Measurements from ENCODE around the gene LRRC47.
"Not testable (repeated sequence)": the region's sequence is repeated elsewhere in the genome, so short reads cannot be mapped to it uniquely, and the experiment has no call there.

The LRRC47 gene

DNA sequence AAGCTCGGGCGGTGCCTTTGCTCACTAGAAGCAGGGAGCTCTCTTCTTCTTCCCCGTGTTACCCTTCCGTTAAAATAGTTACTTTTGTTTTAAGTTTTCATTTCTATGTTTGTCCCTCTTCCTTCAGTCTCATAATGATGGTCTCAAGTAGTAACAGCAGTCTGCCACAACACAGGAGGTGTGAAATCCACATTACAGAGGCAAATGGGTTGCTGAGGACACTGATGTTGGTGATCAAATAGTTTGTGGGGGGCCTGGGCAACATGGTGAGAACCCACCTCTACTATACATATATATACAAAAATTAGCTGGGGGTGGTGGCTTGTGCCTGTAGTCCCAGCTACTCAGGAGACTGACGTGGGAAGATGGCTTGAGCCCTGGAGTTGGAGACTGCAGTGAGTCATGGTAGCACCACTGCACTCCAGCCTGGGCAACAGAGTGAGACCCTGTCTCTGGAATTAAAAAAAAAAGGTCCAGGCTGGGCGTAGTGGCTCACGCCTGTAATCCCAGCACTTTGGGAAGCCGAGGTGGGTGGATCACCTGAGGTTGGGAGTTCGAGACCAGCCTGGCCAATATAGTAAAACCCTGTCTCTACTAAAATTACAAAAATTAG, 14.0 kb upstream of the LRRC47 start:
- H3K27me3 ChIP-seq (ENCODE audit: control insufficient read depth, insufficient read depth, low read length); H3K4me3 ChIP-seq (ENCODE audit: low read length); H3K27ac ChIP-seq (ENCODE audit: low read depth, low read length); H3K9ac ChIP-seq (ENCODE audit: low read length); H3K36me3 ChIP-seq (ENCODE audit: control insufficient read depth, insufficient read depth, low read length); H3K4me1 ChIP-seq (ENCODE audit: control insufficient read depth, insufficient read depth, low read length): not testable (repeated sequence)

DNA sequence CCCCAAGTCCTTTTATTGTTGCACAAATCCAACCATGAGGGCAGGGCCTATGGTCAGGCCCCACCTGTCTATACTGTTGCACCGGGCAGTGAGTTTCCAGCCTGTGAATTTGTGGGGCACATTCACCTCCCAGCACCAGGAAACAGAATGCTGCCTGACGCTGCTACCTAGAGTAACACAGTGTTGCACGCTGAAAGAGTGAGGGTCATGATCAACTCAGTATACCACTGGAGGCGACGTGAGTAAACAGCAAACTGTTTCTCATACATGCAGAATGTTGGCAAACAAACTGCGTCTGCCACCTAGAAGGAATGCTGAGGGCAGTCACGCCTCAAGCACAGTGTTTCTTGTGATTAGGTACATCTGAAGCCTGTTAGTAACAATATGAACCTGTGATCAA, 13.4 kb upstream of the LRRC47 start:
- Histone ChIP-seq H3K4me1 (ENCODE audit: control insufficient read depth, insufficient read depth, low read length) (no peaks in the 10 kb centered on the region), H3K9ac (ENCODE audit: low read length) (no peak overlapping the region), H3K27me3 (ENCODE audit: control insufficient read depth, insufficient read depth, low read length) (no peaks in the 10 kb centered on the region), H3K4me3 (ENCODE audit: low read length) (no peak overlapping the region), H3K36me3 (ENCODE audit: control insufficient read depth, insufficient read depth, low read length) (no peaks in the 10 kb centered on the region), H3K27ac (ENCODE audit: low read depth, low read length) (no peak overlapping the region)

DNA sequence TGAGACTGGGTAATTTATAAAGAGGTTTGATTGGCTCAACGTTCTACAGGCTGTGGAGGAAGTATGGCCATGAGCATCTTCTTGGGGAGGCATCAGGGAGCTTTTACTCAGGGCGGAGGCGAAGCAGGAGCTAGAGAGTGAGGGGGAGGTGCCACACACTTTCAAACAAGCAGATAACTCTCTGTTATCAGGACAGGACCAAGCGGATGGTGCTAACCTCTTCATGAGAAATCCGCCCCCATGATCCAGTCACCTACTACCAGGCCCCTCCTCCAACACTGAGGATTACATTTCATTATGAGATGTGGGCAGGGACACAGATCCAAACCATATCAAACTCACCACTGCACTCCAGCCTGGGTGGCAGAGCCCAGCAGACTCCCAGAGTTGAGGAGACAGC, 11.5 kb upstream of the LRRC47 start:
- H3K36me3 ChIP-seq (ENCODE audit: control insufficient read depth, insufficient read depth, low read length), result no peaks in the 10 kb centered on the region
- no peaks in the 10 kb centered on the region for H3K4me1 ChIP-seq (ENCODE audit: control insufficient read depth, insufficient read depth, low read length)
- H3K9ac ChIP-seq (ENCODE audit: low read length), result no peak overlapping the region
- no peak overlapping the region for H3K27ac ChIP-seq (ENCODE audit: low read depth, low read length)
- H3K4me3 ChIP-seq (ENCODE audit: low read length), result no peak overlapping the region
- no peaks in the 10 kb centered on the region for H3K27me3 ChIP-seq (ENCODE audit: control insufficient read depth, insufficient read depth, low read length)

DNA sequence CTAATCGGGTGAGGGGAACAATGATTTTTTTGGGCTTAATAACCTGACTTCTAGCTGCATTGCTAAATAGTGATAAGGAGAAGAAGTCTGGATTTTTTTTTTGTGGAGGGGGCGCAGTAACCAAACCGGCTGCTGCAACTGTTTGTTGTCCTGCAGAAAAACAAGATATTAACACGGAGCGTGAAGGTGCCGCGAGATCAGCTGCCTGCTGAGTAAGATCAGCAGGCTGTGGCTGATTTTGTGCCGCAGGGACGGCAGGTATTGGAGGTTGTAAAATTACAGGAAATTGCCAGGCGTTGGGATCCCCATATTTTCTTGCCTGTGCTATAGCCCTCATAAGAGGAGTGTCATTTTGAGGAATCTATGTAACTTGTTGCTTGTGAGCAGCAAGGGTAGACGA, 8.7 kb upstream of the LRRC47 start:
- H3K27me3 ChIP-seq (ENCODE audit: control insufficient read depth, insufficient read depth, low read length), result no peaks in the 10 kb centered on the region
- H3K4me3 ChIP-seq (ENCODE audit: low read length), result no peak overlapping the region
- no peak overlapping the region for H3K9ac ChIP-seq (ENCODE audit: low read length)
- no peak overlapping the region for H3K27ac ChIP-seq (ENCODE audit: low read depth, low read length)
- no peaks in the 10 kb centered on the region for H3K36me3 ChIP-seq (ENCODE audit: control insufficient read depth, insufficient read depth, low read length)
- H3K4me1 ChIP-seq (ENCODE audit: control insufficient read depth, insufficient read depth, low read length), result no peaks in the 10 kb centered on the region

DNA sequence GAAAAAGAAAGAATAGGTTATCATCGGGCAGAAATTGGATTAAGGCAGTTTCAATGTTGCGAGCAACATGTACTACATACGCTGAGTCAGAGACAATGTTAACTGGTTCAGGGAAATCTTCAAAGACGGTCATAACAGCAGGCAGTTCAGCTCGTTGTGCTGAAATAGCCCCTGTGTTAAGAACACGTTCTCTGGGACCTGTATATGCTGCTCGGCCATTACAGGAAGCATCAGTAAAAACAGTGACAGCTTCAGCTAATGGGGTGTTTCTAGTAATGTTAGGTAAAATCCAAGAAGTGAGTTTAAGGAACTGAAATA, 8.3 kb upstream of the LRRC47 start:
- H3K27ac ChIP-seq (ENCODE audit: low read depth, low read length); H3K4me3 ChIP-seq (ENCODE audit: low read length); H3K36me3 ChIP-seq (ENCODE audit: control insufficient read depth, insufficient read depth, low read length); H3K27me3 ChIP-seq (ENCODE audit: control insufficient read depth, insufficient read depth, low read length); H3K9ac ChIP-seq (ENCODE audit: low read length); H3K4me1 ChIP-seq (ENCODE audit: control insufficient read depth, insufficient read depth, low read length): not testable (repeated sequence)

DNA sequence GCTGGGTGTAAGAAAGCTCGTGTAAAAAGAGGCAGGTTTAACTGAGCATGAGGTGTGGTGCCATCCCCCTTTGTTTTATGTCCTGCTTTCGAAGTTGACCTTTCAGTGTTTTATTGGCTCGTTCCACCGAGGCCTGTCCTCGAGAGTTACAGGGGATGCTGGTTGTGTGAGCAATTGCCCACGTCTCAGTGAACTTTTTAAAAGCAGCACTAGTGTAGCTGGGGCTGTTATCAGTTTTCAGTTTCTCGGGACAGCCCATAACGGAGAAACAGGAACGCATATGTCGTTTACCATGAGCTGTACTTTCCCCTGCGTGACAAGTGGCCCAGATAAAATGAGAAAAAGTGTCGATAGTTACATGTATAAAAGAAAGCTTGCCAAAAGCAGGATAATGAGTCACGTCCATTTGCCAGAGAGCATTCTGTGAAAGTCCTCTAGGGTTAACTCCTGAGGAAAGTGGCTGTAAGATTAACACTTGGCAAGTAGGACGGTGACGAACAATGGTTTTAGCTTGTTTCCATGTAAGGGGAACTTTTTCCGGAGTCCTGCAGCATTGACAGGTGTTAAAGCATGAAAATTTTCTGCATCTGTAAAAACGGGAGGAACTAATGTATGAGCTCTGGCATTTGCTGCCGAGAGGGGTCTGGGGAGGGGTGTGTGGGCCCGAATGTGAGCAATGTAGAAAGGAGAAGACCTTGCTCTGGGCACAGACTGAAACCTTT, 7.8 kb upstream of the LRRC47 start:
- no peaks in the 10 kb centered on the region for H3K27me3 ChIP-seq (ENCODE audit: control insufficient read depth, insufficient read depth, low read length)
- no peak overlapping the region for H3K9ac ChIP-seq (ENCODE audit: low read length)
- H3K4me1 ChIP-seq (ENCODE audit: control insufficient read depth, insufficient read depth, low read length), result no peaks in the 10 kb centered on the region
- no peak overlapping the region for H3K27ac ChIP-seq (ENCODE audit: low read depth, low read length)
- H3K36me3 ChIP-seq (ENCODE audit: control insufficient read depth, insufficient read depth, low read length), result no peaks in the 10 kb centered on the region
- H3K4me3 ChIP-seq (ENCODE audit: low read length), result no peak overlapping the region

DNA sequence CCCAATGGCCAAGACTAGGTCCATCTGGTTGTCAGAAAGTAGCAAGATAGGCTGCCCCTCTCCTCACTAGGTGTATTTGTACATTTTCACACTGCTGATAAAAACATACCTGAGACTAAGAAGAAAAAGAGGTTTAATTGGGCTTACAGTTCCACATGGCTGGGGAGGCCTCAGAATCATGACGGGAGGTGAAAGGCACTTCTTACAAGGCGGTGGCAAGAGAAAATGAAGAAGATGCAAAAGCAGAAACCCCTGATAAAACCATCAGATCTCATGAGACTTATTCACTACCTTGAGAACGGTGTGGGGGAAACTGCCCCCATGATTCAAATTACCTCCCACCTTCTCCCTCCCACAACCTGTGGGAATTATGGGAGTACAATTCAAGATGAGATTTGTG, 4.5 kb upstream of the LRRC47 start:
- not testable (repeated sequence) for H3K36me3 ChIP-seq (ENCODE audit: control insufficient read depth, insufficient read depth, low read length); H3K27ac ChIP-seq (ENCODE audit: low read depth, low read length); H3K9ac ChIP-seq (ENCODE audit: low read length); H3K4me3 ChIP-seq (ENCODE audit: low read length); H3K27me3 ChIP-seq (ENCODE audit: control insufficient read depth, insufficient read depth, low read length); H3K4me1 ChIP-seq (ENCODE audit: control insufficient read depth, insufficient read depth, low read length)

DNA sequence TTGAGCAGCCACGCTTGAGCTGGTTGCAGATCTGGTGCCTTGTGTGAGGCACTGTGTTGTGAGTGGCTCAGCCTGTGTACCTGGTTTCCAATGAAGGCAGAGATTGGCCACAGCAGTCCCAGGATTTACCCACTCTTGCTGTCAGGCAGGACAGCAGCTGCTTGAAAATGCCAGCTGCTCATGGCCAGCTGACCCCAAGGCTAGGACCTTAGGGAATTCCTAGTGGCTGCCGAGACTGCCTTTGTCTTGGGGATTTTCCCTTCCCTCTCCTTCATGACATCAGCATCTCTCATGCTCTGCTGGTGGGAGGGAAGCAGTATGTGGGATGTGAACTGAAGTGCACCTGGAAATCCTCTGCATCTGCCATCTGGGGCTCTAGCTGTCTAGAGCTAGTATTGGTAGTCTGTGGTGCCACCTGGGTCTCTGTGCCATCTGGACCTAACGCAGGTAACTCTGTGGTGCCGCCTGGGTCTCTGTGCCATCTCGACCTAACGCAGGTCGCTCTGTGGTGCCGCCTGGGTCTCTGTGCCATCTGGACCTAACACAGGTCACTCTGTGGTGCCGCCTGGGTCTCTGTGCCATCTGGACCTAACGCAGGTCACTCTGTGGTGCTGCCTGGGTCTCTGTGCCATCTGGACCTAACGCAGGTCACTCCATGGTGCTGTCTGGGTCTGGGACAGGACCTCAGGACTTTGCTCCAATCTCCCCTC, 3.8 kb upstream of the LRRC47 start:
- Histone ChIP-seq H3K9ac (ENCODE audit: low read length) (no peak overlapping the region), H3K27me3 (ENCODE audit: control insufficient read depth, insufficient read depth, low read length) (no peaks in the 10 kb centered on the region), H3K36me3 (ENCODE audit: control insufficient read depth, insufficient read depth, low read length) (no peaks in the 10 kb centered on the region), H3K4me1 (ENCODE audit: control insufficient read depth, insufficient read depth, low read length) (peaks cover 6% of the 10 kb centered on the region), H3K4me3 (ENCODE audit: low read length) (no peak overlapping the region), H3K27ac (ENCODE audit: low read depth, low read length) (no peak overlapping the region)

DNA sequence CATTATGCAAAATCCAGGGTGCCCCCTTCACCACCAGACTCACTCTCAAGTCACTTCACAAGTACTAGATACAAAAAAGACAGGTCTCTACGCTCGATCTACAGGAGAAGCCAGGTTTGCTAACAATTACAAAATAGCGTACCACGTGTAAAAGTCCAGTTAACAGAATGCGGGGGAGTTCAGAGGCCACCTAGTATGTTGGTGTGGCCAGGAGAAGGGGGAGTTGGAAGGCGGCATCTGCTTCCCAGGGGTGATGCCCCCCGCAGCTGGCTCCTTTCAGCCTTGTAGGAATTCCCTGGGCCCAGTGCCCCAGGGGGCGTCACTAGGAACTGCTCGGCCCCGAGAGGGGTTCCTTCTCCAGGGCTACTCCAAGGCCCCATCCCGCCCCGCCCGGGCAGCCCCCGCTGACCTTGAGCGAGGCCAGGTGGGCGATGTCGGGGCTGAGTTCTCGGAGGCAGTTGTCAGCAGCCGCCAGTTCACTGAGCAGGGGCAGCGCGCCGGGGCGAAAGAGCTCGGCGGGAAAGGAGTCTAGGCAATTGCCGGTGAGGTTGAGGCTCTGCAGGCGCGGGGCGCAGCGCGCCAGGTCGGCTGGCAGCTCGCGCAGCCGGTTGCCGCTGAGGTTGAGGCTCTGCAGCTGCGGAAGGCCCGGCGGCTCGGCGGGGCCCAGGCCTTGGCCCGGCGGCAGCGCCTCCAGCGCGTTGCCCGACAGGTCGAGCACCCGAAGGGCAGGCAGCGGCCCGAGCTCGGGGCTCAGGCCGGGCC, 664 bp downstream of the LRRC47 start:
- Histone ChIP-seq H3K36me3 (ENCODE audit: control insufficient read depth, insufficient read depth, low read length) (no peaks in the 10 kb centered on the region), H3K4me1 (ENCODE audit: control insufficient read depth, insufficient read depth, low read length) (peaks cover 9% of the 10 kb centered on the region), H3K9ac (ENCODE audit: low read length) (peak overlapping the region; percentile 57)

DNA sequence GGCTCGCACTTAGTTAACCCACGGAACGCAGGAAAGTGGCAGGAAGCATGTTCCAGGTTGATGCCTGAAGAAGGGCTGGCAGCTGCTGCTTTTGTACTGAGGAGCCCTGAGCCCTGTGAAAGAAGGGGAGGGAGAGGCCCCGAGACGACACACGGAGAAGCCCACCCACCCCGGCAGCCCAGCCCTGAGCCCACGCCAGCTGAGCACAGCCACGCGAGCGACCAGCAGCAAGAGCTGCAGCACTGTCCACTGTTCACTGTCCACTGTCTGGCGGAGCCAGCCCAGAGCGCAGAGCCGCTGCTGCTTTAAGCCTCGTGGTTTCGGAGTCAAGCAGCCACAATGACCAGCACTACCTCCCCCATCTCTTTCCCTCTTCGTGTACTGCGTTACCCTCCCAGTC, 5.3 kb downstream of the LRRC47 start:
- Histone ChIP-seq H3K9ac (ENCODE audit: low read length) (no peak overlapping the region), H3K27ac (ENCODE audit: low read depth, low read length) (no peak overlapping the region), H3K27me3 (ENCODE audit: control insufficient read depth, insufficient read depth, low read length) (no peaks in the 10 kb centered on the region), H3K4me3 (ENCODE audit: low read length) (no peak overlapping the region), H3K36me3 (ENCODE audit: control insufficient read depth, insufficient read depth, low read length) (peaks cover 13% of the 10 kb centered on the region), H3K4me1 (ENCODE audit: control insufficient read depth, insufficient read depth, low read length) (peaks cover 7% of the 10 kb centered on the region)

More for the DNA sequence above, 664 bp downstream of the LRRC47 start:
- Histone ChIP-seq H3K27ac (ENCODE audit: low read depth, low read length) (peak overlapping the region; percentile 84), H3K27me3 (ENCODE audit: control insufficient read depth, insufficient read depth, low read length) (no peaks in the 10 kb centered on the region), H3K4me3 (ENCODE audit: low read length) (peak overlapping the region; percentile 88)

DNA sequence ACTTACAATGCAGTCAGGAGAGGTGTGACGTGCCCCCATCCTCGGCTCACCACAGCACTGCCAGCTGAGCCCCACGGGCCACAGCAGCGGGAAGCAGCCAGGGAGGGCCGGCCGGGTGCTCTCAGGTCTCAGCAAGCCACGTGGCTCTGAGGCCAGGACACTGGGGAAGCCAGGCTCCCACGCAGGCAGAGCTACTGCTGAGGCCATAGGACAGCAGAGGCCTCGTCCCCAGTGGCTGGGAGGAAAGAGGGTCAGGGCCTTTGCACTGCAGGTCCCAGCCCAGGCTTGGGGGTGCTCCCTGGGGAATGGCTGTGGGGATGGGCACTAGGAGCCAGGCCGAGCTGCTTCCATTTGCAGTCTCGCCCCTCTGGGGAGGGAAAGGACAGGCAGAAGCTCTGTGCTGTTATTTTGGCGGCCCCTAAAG, 5.8 kb downstream of the LRRC47 start:
- Histone ChIP-seq H3K27me3 (ENCODE audit: control insufficient read depth, insufficient read depth, low read length) (no peaks in the 10 kb centered on the region), H3K27ac (ENCODE audit: low read depth, low read length) (no peak overlapping the region), H3K36me3 (ENCODE audit: control insufficient read depth, insufficient read depth, low read length) (peaks cover 14% of the 10 kb centered on the region), H3K4me1 (ENCODE audit: control insufficient read depth, insufficient read depth, low read length) (peaks cover 6% of the 10 kb centered on the region), H3K9ac (ENCODE audit: low read length) (no peak overlapping the region), H3K4me3 (ENCODE audit: low read length) (no peak overlapping the region)

DNA sequence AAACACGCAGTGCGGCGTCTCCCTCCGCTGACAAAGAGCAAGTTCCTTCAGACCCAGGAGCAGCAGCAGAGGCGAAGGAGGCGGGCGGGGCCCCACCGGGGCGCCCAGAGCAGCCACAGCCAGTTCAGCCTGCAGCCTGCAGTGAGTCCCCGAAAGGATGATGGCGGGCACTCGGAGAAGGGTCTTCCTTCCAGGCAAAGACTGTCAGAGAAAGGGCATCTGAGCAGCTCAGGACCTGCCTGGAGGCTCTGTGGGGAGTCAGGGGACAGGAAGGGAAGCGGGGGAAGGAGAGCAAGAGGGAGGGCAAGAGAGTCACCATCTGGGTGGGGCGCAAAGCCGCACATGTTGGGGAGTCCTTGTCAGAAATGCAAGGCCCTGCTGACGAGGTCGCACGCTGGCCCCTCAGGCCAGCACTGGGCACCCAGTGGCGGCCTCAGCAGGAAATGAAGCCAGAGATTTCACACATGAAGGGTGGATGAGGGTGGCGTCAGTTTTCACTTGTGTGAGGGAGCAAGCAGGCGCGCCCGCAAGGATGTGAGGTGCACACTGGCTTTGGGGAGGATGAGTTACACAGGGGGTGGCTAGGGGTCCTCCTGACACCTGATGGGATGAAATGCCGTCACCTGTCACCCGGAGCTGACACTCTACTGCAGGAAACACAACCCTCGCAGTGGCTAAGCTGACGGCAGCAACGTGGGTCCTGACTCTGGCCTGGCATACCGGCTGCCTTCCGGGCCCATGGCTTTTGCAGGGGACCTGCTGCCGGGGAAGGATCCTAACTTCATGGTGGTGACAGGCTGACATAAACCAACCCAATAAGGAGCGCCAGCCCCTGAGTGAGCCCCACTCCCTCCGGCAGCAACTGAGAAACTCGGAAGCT, 6.6 kb downstream of the LRRC47 start:
- Histone ChIP-seq H3K27ac (ENCODE audit: low read depth, low read length) (no peak overlapping the region), H3K4me1 (ENCODE audit: control insufficient read depth, insufficient read depth, low read length) (no peaks in the 10 kb centered on the region), H3K4me3 (ENCODE audit: low read length) (no peak overlapping the region), H3K36me3 (ENCODE audit: control insufficient read depth, insufficient read depth, low read length) (peaks cover 21% of the 10 kb centered on the region), H3K27me3 (ENCODE audit: control insufficient read depth, insufficient read depth, low read length) (no peaks in the 10 kb centered on the region), H3K9ac (ENCODE audit: low read length) (no peak overlapping the region)

Data from rectal smooth muscle tissue (tissue), 1 donor.